ENCODE data around the gene NEURL1B. TPM values are rescaled to one million over a fixed set of nuclear protein-coding genes. Genes with fewer than 3 reads are reported as not detected.

NEURL1B gene
- total RNA-seq, 1 donor from 2014 or later, result 2.2 TPM

GRCh38 chr5:172694541-172694940 is 53.5 kb downstream of the NEURL1B start:
- intact Hi-C loops (cut with micrococcal nuclease), result no loop called here

GRCh38 chr5:172695232-172696054 is 54.4 kb downstream of the NEURL1B start:
- intact Hi-C loops (cut with micrococcal nuclease), result loop anchor here (5.0 kb wide), 1 partner anchor 508 kb away; the partner anchor contains the start of gene STK10

- intact Hi-C loops (cut with micrococcal nuclease), result loop anchor here (5.0 kb wide), 1 partner anchor 509 kb away; the partner anchor contains the start of gene STK10
Measured at GRCh38 chr5:172696171-172696849, 55.2 kb downstream of the NEURL1B start.

GRCh38 chr5:172697123-172698121 is 56.4 kb downstream of the NEURL1B start:
- intact Hi-C loops (cut with micrococcal nuclease), result loop anchor here (1.0 to 5.0 kb wide), 3 partner anchors 218 to 510 kb away; partner anchors contain the start of gene STK10

GRCh38 chr5:172699423-172699822 is 58.4 kb downstream of the NEURL1B start:
- intact Hi-C loops (cut with micrococcal nuclease), result loop anchor here (5.0 kb wide), 1 partner anchor 512 kb away; the partner anchor contains the start of gene STK10

- intact Hi-C loops (cut with micrococcal nuclease), result loop anchor here (5.0 kb wide), 1 partner anchor 513 kb away; the partner anchor contains the start of gene STK10
Measured at GRCh38 chr5:172699999-172700364, 58.9 kb downstream of the NEURL1B start.

GRCh38 chr5:172700365-172701290 is 59.6 kb downstream of the NEURL1B start:
- intact Hi-C loops (cut with micrococcal nuclease), result no loop called here

GRCh38 chr5:172701291-172701656 is 60.2 kb downstream of the NEURL1B start:
- intact Hi-C loops (cut with micrococcal nuclease), result no loop called here

GRCh38 chr5:172703952-172704351 is 62.9 kb downstream of the NEURL1B start:
- intact Hi-C loops (cut with micrococcal nuclease), result no loop called here

- intact Hi-C loops (cut with micrococcal nuclease), result no loop called here
Measured at GRCh38 chr5:172705576-172706084, 64.6 kb downstream of the NEURL1B start.

- intact Hi-C loops (cut with micrococcal nuclease), result no loop called here
Measured at GRCh38 chr5:172706796-172707195, 65.7 kb downstream of the NEURL1B start.

GRCh38 chr5:172707285-172708182 is 66.5 kb downstream of the NEURL1B start:
- intact Hi-C loops (cut with micrococcal nuclease), result no loop called here

- intact Hi-C loops (cut with micrococcal nuclease), result no loop called here
Measured at GRCh38 chr5:172708183-172708505, 67.1 kb downstream of the NEURL1B start.

GRCh38 chr5:172710676-172711075 is 69.6 kb downstream of the NEURL1B start:
- intact Hi-C loops (cut with micrococcal nuclease), result loop anchor here (5.0 kb wide), 1 partner anchor 622 kb away; no protein-coding TSS in a partner anchor

GRCh38 chr5:172711321-172711861 is 70.3 kb downstream of the NEURL1B start:
- intact Hi-C loops (cut with micrococcal nuclease), result loop anchor here (5.0 kb wide), 1 partner anchor 621 kb away; no protein-coding TSS in a partner anchor

- intact Hi-C loops (cut with micrococcal nuclease), result loop anchor here (1.0 to 5.0 kb wide), 3 partner anchors 220 to 620 kb away; no protein-coding TSS in a partner anchor
Measured at GRCh38 chr5:172712610-172713009, 71.5 kb downstream of the NEURL1B start.

- intact Hi-C loops (cut with micrococcal nuclease), result loop anchor here (1.0 to 5.0 kb wide), 3 partner anchors 219 to 619 kb away; no protein-coding TSS in a partner anchor
Measured at GRCh38 chr5:172713113-172713808, 72.2 kb downstream of the NEURL1B start.

All from T-helper 2 cell treated with Interferon-gamma antibody and Interleukin-4, amounts not matched to agents 100 ng/mL and 5 ng/mL, for 36 hours (primary cell).